ENCODE measurements around the gene RPAIN. TPM values are rescaled to one million over a fixed set of nuclear protein-coding genes. Genes with fewer than 3 reads are reported as not detected.
A peak's percentile ranks its signal among the peaks of the same experiment; 100 is the strongest.

RPAIN gene
- 37.2 TPM for total RNA-seq
- long read RNA-seq, transcript RPAIN-203 (7 exons, 1,535 nt) = major isoform, 22 of 46 reads
- long read RNA-seq, transcript RPAIN-211 (3 exons, 597 nt) = minor isoform, 6 of 46 reads
- long read RNA-seq, partial matches to known transcripts = 1 of 46 reads
- long read RNA-seq, other reads (novel, unspliced or antisense) = 4 of 46 reads

GRCh38 chr17:5419959-5420653 lies at the start of gene RPAIN:
Gene RPAIN, plus strand, starts transcription at chr17:5420182. Its CDS starts 29 bp downstream, at chr17:5420211.
- peak; percentile 92 for DNase-seq
- Histone ChIP-seq H3K36me3 (peaks cover 66% of the 10 kb centered on the region), H3K4me1 (peaks cover 38% of the 10 kb centered on the region), H3K9me3 (no peaks in the 10 kb centered on the region), H3K27me3 (ENCODE audit: low read depth) (no peaks in the 10 kb centered on the region), H3K4me3 (peak within 1 kb of the TSS; percentile 94), H3K27ac (peak within 1 kb of the TSS; percentile 90)
- intact Hi-C loops (cut with DNase I) = no loop called here
- TF ChIP-seq CTCF (IDR thresholded peaks at IDR 0.05) = no peak
- ATAC-seq = peak; percentile 93

GRCh38 chr17:5370411-5370810 lies 49.6 kb upstream of the RPAIN start:
- Histone ChIP-seq H3K4me3 (no peak overlapping the region), H3K4me1 (no peaks in the 10 kb centered on the region), H3K27me3 (ENCODE audit: low read depth) (no peaks in the 10 kb centered on the region), H3K27ac (no peak overlapping the region), H3K36me3 (peaks cover 96% of the 10 kb centered on the region), H3K9me3 (no peaks in the 10 kb centered on the region)
- DNase-seq (no peak), ATAC-seq (no peak)
- no peak for TF ChIP-seq CTCF (IDR thresholded peaks at IDR 0.05)
- intact Hi-C loops (cut with DNase I) = no loop called here

- no peak overlapping the region for H3K4me3 ChIP-seq
- ATAC-seq = no peak
- no peak for TF ChIP-seq CTCF (IDR thresholded peaks at IDR 0.05)
- no peak overlapping the region for H3K27ac ChIP-seq
- peaks cover 98% of the 10 kb centered on the region for H3K36me3 ChIP-seq
- H3K27me3 ChIP-seq (ENCODE audit: low read depth) = no peaks in the 10 kb centered on the region
- intact Hi-C loops (cut with DNase I) = no loop called here
- DNase-seq = no peak
- no peaks in the 10 kb centered on the region for H3K9me3 ChIP-seq
- no peaks in the 10 kb centered on the region for H3K4me1 ChIP-seq
These were observed 46.9 kb upstream of the RPAIN start for GRCh38 chr17:5373112-5373511.

- ATAC-seq (no peak), DNase-seq (no peak)
- no peaks in the 10 kb centered on the region for H3K4me1 ChIP-seq
- H3K27me3 ChIP-seq (ENCODE audit: low read depth) = no peaks in the 10 kb centered on the region
- intact Hi-C loops (cut with DNase I) = no loop called here
- no peak for TF ChIP-seq CTCF (IDR thresholded peaks at IDR 0.05)
- H3K36me3 ChIP-seq = peaks cover 100% of the 10 kb centered on the region
- no peak overlapping the region for H3K27ac ChIP-seq
- H3K4me3 ChIP-seq = no peak overlapping the region
- no peaks in the 10 kb centered on the region for H3K9me3 ChIP-seq
These were observed 41.3 kb upstream of the RPAIN start for GRCh38 chr17:5378566-5379207.

- no peak for ATAC-seq
- H3K4me1 ChIP-seq = no peaks in the 10 kb centered on the region
- no peak for DNase-seq
- no peak overlapping the region for H3K4me3 ChIP-seq
- no peak overlapping the region for H3K27ac ChIP-seq
- no peaks in the 10 kb centered on the region for H3K27me3 ChIP-seq (ENCODE audit: low read depth)
- no peaks in the 10 kb centered on the region for H3K9me3 ChIP-seq
- no peak for TF ChIP-seq CTCF (IDR thresholded peaks at IDR 0.05)
- H3K36me3 ChIP-seq = peaks cover 100% of the 10 kb centered on the region
- intact Hi-C loops (cut with DNase I) = no loop called here
These were observed 40.5 kb upstream of the RPAIN start for GRCh38 chr17:5379351-5380107.
